Activated T-helper 1 cell treated with Interleukin-2 at 50 U/mL for 16 hours (primary cell): ENCODE data around the gene RRP1.

Experiments used
- DNase-seq: peaks from one replicate; pipeline ENCODE4 v3.0.0-alpha.2; 2020; ENCODE audit warnings: low read depth

The RRP1 gene

DNA sequence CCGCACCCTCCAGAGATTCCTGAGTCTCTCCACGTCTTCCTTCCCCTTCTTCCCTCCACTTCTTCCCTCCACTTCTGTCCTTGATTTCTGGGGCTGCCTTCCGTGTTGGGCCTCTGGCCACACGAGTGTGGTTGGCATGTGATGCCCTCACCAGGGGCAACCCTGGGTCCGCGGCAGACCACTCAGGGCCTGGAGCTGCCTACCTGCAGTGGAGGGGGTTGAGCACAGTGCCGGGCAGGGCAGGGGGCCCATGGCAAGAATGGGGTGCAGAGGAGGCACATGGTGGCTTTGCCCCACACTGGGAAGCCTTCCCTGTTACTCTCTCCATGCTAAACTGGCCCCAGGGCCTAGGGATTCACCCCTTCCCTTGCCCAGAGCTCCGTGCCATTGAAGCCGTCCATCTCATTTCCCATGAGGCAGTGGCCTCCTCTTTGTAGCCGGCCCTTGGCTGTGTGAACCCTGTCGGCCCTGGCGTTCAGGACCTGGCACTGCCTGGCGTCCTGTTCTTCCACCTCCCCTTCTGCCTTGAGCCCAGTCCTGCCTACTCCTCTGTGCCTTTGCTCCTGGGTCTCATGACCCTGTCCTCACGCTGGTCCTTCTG lies 13.4 kb downstream of the RRP1 start:
- no peak for DNase-seq

DNA sequence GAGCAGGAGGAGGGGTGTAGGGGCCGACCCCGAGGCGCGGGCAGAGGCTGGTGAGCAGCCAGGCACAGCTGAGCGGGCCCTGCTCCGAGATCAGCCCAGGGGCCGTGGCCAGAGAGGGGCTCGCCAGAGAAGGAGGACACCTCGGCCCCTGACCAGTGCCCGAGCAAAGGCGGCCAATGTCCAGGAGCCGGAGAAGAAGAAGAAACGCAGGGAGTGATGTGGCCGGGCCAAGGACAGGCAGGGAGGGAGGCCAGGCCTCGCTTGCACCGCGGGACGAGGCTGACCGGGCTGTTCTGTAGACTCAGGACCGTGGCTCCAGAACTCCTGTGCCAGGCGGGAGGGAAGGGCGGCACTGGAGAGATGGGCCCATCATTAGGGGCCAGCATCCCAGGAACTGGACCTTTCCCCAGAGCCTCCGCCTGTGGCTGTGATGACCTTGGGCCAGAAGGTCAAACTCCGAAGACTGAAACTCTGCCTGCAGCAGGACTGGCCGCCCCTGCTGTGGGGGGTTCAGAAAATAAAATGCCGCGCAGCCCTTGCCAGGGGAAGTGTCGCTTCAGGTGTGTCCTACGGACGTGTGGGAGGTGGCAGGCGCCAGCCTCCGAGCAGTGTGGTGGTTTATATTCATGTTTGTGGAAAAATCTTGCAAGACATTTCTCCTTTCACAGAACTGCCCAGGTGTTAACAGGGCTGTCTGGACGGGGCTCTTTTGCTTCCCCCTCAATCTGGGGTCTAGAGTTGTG lies 14.4 kb downstream of the RRP1 start:
- no peak for DNase-seq

DNA sequence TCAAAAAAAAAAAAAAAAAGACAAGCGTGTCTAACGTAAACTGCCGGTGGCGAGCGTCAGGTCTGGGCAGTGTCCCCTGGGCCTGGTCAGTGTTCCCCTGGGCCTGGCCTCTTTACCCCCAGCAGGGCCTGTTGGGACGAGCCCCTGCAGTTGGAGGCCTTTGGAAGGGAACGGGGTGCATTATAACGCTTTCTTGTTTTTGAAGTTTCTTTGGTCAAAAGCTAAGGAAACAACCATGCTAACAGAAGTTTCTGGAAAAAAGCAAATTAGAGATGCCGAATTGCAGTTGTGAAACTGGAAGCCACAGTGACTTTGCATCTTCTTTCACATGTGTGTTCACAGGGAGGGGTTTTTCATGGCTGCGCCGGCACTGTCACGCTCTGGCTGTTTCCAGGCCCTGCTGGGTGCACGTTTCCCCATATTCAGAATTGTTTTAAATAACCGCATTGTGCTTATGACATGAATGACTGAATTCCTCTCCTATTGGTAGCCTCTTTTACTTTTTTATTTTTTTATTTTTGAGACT lies 16.0 kb downstream of the RRP1 start:
- no peak for DNase-seq

DNA sequence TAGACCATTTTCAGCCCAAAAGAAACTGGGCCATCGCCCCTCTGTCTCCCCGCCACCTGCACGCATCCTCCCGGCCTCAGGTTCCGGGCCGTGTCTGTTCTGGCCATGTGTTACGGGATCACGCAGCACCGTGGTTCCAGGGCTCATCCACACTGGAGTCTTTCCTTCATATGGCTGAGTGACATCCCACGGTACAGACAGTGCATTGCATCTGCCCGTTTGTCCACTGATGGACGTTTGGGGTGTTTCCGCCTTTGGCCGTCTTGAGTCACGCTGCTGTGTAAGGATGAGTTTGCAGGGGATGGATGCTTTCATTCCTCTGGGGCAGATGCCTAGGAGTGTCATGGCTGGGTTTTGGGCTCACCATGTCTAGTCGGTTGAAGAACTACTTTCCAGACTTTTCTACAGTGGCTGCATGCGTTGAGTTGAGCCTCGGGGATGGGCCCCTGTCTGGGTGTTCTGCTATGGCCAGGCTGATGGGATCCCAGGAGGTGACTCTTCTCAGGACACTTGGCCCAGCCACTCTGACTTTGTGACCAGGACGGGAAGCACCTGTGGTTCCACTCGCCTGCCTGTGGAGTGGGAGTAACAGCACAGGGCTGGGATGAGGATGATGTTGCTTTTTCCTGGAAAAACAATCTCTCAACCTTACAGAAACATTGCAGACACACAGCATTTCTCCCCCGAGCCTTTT lies 16.8 kb downstream of the RRP1 start:
- no peak for DNase-seq

DNA sequence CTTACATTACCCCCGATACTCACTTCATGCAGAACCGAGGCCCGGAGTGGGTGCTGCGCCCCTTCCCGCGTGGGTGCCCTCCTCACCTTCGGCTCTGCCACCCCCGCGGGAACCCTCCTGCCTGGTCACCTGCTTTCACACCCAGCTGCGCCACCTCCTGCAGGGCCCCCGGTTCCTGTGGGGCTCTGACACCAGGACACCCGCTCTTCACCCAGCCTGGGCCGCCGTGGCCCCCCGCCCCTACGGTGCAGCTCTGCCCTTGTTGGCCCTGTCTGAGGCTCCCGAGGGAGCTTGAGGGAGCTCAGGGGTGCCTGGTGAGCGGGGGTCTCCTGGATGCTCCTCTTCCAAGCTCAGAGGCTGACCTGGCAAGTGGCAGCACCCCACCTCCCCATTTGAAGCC lies 19.0 kb downstream of the RRP1 start:
- no peak for DNase-seq

DNA sequence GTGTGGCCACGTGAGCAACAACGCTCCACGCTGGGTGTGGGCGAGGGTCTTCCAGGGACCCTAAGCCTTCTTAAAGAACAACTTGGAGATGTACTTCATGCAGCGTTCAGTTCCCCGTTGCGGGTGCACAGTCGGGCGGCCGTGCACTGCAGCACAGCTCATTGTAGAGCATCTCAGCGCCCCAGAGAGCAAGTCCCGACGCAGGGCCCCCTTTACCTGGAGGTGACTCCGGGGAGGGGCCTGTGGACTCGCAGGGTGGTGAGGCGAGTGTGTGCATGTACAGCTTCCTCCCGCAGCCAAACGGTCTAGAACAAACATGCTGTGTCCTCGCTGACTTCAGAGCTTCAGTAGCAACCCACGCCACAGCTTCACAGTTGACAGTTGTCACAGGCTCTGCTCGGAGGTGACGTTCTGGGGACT lies 19.5 kb downstream of the RRP1 start:
- DNase-seq: no peak

DNA sequence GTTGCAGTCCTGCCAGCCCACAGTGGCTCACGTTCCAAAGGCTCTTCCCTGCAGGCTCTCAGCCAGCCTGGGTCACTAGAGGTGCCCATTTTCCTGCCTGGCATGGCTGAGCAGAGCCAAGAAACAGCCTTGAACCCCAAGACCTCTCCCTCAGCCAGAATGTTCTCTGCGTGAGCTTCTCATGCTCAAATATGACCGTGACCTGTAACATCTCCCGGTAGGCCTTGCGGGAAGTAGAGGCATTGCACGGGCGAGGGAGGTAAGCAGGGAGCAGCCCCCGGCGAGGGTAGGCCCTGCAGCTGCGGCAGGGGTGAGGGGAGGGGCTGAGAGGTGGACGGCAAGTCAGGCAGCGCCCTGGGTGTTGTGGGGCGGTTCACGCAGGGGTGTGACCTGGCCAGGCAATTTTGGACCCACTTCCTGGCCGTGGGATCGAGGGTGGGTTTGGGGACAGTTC lies 20.0 kb downstream of the RRP1 start:
- no peak for DNase-seq

DNA sequence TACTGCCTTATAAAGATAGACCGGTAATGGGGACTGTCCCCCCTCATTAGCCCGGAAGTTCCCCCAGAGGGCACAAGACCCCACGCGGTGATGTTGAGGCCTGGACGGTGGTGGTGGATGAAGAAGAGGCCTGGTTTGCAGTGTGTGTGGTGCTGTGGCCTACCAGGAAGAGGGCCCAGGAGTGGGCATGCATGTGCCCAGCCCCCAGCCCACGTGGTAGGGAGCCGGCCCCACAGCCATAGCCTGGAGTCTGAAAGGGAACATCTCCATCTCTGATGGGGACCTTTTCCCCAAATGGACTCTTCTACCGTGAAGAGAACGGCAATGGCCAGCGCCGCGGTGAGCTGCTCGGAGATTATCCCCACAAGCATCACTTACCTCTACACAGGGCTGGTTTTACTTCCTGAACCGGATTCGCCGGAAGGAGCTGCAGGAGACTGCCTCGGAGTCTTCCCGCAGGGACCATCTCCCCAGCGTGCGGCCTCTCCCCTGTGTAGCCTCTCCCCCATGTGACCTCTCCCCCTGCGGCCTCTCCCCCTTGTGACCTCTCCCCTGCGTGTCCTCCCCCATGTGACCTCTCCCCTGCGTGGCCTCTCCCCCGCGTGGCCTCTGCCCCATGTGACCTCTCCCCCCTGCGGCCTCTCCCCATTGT lies 20.6 kb downstream of the RRP1 start:
- no peak for DNase-seq

DNA sequence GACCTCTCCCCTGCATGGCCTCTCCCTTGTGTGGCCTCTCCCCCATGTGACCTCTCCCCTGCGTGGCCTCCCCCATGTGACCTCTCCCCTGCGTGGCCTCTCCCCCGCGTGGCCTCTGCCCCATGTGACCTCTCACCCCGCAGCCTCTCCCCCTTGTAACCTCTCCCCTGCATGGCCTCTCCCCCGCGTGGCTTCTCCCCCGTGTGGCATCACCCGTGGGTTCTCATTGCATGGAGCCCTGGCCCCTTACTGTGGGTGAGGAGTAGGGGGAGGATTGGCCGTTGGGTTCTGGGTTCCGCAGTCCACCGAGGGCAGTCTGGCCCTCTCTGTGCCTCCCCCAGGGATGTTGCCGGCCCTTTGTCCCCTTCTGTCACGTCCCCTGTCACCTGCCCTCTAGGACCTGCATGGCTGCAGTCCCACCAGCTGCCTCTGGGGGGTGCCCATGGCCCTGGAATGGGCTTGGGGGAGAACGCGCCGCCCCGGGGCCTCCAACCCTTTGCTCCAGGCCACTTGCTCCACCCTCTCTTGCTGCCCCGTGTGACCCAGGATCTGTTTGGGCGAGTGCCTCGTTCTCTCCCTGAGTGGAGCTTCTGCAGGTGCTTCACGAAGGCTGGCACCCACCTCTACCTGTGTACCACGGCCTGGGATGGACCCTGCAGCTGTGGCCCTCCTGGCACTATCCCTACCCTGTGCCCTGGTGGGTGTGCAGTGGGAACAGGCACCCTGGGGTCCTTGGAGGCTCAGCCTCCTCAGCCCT lies 21.3 kb downstream of the RRP1 start:
- peak; percentile 69 for DNase-seq

DNA sequence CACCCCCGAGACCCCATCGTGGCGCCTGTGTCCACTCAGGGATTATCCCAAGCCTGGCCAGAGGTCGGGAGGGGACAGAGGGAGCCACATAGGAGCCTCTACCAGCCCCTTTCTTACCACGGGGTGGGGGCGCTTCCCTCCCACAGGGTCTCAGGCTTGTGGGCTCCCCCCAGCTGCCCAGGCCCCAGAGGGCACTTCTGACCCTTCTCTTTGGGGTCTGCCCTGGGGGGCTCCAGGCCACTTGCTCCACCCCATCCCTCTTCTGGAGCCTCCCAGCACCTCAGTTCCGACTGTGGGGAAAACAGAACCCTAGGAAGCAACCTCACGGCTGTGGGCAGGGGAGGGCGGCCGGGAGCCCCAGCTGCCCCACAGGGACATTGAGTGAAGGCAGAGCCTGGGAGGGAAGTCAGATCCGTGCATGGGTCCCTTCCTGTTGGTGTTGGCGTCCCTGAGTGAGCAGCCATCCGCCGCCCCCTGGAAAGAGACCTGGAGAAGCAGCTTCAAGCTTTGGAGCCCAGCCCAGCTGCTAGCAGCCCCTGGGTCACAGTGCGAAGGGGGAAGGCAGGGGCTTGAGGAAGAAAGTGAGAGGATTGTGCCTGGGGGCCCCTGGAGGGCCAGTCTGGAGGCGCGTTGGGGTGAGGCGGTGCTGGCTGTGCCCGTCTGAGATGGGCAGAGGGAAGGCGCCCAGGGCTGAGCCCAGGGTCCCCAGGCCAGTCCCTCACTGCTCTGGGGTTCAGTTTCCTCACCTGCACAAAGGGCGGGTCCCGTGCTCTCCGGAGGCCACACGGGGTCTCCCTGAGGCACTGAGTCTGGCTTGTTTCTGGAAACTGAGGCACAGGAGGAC lies 22.1 kb downstream of the RRP1 start:
- DNase-seq: no peak

DNA sequence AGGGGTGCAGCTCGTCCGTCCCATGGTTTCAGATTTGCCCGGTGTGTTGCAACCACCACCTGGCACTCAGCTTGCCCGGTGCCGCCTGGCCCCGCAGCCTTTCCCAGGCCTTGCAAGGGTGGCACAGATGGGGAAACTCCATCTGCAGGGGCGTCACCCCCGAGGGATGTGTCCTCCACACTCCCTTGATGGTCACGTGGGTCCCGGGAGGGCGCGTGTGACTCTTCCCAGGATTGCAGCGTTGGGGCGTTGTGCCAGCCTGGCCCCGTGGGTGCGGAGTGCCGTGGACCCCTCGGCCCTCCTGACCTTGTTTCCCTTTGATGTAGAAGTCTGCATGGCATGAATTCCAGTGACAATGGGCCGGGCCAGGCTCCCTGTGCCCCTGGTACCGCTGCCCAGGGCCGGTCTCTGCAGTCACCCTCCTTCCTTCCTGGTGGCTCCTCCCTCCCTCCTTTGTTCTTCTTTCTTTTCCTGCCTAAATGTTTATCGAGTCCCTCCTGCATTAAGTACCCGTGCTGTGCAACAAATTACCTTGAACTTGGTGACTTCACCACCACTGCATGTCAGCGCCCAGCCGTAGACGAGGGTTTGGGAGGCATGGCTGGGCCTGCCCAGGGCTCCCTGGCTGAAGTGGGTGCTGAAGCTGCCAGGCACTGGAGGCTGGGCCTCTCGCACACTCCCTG lies 22.9 kb downstream of the RRP1 start:
- no peak for DNase-seq

DNA sequence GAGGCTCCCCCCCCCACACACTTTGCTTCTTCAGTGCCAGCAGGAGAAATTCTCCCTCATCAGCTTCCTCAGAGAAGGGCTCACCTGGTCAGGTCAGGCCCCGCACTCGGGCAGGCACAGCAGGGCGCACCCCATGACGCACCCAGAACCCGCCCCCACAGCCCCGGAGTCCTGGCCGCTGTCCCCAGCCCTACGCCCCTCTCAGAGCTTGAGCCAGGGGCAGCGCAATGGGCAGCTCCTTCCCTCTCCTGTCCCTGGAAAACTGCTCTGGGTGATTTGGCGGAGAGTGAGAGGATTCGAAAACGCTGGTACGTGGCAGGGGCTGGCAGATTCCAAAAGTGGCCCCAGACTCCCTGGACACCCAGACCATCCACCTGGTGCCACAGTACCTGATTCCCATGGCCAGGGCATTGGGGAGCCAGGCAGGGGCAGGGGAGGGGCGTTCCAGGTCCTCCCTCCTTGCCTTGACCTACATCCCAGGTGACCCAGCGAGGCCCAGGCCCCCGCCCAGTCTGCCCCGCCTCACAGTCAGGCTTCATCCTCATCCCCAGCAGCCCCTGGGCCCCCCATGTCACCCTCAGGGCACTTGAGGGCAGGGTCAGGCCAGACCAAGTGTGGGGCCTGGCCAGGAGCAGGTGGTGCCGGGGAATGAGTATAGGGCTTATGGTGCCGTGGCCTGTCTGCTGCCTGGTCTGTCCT lies 23.7 kb downstream of the RRP1 start:
- no peak for DNase-seq

DNA sequence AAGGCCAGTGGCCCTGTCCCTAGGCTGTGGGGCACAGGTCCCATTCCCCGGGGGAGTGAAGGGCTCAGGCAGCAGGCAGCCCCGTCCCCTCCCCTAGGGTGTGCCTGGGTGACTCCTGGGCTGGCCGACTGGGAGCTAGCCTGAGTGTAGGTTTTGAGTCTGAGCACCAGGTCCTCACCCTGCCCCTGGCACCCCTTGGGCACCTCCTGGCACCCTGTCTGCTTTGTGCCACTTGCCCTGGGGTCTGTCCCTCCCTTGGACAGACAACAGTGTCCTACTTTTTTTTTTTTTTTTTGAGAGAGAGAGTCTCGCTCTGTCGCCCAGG lies 24.2 kb downstream of the RRP1 start:
- no peak for DNase-seq

DNA sequence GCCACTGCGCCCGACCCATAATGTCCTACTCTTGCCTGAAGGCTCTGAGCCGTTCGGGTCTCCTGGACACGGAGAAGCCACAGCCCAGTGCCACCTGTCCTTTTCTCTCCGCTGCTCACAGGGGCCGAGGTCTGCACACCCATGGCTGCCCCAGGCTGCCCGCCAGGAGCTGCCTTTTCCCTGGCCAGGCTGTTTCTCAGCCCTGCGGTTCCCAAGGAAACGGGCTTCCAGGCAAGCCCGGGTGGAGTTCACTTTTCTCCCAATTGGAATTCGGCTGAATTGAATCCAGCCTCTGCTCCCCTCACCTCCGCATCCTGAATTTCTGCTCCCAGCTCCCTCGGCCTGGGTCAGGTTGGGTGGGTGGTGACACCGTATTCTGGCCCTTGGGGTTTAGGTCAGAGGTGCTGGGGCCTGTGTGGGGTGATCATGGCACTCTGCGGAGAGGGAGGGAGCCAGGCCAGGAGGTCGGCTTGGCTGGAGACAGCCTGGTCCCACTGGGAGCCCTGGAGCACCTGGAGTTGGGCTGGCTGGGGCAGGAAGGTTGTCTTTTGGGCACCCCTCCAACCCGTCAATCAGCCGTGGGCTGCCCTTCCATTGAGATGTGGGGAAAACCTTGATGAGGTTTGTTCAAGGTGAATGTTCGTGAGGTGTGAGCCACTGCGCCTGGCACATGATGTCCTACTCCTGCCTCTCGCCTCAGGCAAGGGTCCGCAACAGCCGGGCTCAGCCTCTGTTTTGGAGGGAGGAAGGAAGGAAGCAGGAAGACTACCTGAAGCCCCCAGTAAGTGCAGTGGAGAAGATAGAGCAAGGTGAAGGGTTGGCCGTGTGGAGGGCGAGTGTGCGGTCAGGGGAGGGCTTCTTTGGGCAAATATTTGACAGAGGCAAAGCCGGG lies 25.1 kb downstream of the RRP1 start:
- no peak for DNase-seq

DNA sequence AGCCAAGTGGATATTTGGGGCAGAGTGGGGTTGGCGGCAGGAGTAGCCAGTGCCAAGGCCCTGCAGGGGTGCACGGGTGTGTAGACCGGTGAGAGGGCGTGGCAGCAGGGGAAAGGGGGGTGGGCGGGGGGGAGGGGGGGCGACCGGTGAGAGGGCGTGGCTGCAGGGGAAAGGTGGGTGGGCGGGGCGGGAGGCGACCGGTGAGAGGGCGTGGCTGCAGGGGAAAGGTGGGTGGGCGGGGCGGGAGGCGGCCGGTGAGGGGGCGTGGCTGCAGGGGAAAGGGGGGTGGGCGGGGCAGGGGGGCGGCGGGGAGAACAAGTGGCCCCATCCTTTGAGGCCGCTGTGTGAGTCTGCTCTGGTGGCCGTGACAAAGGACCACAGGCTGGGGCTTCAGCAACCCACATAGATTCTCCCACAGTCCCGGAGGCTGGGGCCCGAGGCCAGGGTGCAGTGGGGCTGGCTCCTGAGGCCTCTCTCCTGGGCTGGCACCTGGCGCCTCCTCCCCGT lies 25.8 kb downstream of the RRP1 start:
- no peak for DNase-seq

DNA sequence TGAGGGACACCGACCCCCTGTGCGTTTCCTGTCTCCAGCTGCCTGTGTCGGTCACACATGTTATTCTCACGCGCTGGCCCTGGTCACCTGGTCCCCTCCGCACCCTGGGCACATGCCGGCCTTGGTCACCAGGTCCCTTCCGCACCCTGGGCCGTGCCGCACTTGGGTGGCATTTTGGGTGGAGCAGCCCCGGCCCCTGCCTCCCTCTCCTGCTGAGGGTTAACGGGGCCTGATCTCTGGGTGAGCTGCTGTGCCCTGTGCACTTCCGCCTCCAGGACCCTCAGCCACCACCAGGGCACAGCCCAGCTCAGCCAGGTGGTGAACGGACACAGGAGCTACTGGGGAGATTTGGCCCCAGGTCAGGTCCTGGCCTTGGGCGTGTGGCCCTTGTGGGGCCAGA lies 26.6 kb downstream of the RRP1 start:
- no peak for DNase-seq

DNA sequence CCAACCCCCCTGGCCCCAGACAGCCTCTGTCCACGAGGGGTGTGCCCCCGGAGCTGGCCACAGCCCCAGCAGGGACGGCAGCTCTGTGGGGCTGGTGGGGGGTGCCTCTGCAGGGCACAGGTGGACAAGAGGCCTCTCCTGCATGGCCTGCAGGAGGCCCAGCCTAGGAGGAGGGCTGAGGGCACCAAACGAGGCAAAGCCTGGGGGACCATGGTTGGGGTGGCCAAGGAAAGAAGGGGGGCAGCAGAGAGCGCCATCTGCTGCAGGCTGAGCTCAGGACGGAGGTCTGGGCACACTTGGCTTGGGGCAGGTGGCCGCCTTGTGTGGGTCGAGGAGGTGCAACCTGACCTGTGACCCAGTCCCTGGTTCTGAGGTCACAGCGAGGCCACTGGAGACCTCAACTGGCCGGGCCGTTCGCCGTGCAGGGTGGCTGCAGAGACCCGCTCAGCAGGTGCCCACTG lies 27.3 kb downstream of the RRP1 start:
- DNase-seq: no peak
